T-helper 22 cell (primary cell): ENCODE results near the gene PPP2R5C.

Experiments used
- DNase-seq: peaks from one replicate; pipeline ENCODE4 v3.0.0-alpha.2; 2020; ENCODE audit warnings: low read depth

The PPP2R5C gene

DNA sequence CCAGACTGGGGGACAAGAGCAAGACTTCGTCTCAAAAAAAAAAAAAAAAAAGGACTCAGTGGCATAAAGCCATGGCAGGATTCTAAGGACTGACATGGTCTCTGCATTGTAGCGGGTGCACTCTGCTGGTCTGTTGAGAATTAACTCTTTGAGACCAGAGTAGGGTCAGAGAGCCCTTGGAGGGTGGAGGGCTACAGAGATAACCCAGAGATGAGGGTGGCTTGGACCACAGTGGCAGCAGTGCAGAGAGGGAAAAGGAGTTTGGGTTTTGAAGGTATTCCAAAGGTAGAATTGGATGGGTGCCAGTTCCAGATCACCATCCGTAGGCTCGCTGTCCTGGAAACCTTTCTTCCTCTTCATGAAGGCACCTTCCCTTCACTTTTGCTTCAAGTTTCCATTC is 188.6 kb downstream of the PPP2R5C start:
- no peak for DNase-seq

DNA sequence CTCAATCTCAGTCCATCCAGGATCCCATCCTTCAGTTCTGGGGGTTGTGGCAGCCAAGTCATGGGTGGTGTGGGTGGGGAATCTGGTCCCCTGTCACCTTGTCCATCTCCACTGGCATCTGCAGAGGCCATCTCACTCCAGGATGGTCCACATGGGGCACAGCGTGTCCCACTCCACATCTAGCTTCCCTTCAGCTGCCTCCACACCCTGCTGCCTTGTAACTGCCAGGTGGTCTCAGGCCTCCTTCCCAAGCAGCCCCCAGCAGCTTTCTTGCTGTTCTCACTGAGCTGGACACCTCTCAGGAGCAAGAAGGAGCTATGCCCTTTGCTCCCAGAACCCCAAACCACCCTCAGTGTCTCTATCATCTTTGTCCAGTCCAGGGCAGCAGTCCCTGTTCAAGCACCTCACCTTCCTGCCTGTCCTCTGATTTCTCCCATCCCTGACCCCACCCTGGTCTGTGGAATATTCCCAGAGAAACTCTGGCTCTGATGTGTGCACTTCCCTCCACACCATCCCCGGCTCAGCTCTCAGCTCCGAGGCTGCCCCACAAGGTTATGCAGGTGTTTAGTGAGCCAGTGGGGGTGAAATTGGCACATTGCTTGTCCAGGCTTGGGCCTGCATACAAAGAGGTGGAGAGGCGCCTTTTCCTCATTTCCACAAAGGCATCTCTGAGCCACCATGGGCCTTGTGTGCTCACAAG is 189.2 kb downstream of the PPP2R5C start:
- no peak for DNase-seq

DNA sequence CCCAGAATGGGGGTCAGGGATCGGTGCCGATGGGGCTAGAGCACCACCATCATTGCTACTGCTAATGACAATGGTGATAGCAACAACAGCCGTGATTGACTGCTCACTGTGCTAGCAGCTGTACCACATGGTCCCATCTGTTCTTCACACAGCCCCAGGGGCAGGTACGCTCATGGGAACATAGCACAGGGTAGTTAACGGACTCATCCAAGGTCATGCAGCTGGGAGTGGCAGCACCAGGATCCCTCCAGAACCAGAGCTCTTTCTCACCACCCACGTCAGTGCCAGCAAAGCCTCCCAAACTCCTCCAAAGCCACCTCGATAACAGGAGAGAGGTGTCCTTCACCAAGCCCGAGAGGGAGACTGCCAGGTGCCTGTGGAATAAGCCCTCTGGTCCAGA is 191.6 kb downstream of the PPP2R5C start:
- no peak for DNase-seq

DNA sequence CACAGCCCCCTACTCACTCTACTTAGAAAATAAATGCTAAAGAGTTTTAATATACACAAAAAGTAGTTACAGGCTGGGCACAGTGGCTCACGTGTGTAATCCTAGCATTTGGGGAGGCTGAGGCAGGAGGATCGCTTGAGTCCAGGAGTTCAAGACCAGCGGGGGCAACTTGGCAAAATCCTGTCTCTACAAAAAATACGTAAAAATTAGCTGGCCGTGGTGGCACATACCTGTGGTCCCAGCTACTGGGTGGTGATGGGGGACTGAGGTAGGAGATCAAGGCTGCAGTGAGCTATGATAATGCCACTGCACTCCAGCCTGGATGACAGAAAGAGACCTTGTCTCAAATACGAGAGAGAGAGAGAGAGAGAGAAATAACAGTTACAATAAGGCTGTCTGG is 193.0 kb downstream of the PPP2R5C start:
- DNase-seq: no peak

GRCh38 chr14:101955695-101956161 is 194.2 kb downstream of the PPP2R5C start:
- no peak for DNase-seq

- DNase-seq: no peak
These were observed 194.8 kb downstream of the PPP2R5C start for GRCh38 chr14:101956179-101956885.

- DNase-seq: no peak
These were observed 196.1 kb downstream of the PPP2R5C start for GRCh38 chr14:101957406-101958234.

- DNase-seq: no peak
These were observed 197.1 kb downstream of the PPP2R5C start for GRCh38 chr14:101958418-101959180.

GRCh38 chr14:101959277-101959676 is 197.8 kb downstream of the PPP2R5C start:
- no peak for DNase-seq

DNA sequence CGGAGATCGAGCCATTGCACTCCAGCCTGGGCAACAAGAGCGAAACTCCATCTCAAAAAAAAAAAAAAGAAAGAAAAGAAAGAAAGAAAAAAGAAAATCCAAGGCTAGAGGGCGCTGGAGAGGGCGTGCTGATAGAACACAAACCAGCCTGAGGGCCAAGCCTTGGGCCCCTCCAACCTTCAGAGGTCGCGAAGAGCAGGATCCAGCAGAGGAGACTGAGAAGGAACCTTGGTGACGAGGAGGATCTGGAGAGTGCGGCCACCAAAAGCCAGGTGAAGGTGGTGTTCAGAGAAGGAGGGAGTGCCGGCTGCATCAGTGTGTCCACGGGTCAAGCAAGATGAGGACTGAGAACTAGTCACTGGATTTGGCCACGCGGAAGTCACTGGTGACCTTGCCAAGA is 198.7 kb downstream of the PPP2R5C start:
- DNase-seq: no peak

DNA sequence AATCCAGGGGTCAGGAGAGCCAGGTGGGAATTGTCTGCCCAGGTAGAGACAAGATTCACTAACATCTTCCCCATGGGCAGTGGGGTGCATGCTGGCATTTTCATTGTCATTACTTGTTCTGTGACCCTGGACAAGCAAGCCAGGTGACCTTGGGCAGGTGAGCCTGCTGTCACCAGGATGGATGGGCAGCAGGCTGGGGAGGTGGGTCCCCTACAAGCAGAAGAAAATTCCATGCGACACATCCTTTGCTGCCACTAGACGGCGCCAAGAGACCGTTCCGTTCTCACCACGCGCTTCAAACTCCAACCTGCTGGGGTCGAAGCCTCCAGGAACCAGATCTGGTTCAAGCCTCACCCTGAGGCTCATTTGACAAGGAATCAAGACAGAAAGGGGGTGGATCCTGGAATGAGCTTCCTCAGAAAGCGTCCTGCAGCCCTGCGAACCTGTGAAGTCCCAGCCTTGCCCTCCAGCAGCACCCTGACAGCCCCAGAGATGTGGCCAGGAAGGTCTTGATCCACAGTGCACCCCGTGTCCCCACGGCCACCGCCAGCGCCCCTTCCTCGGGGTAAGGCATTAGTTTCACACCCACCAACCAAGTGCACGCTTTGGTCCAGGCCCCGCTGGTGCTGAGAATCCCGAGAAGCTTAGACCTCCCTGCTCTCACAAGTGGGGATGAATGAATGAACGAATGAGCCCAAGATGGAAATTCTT is 199.7 kb downstream of the PPP2R5C start:
- peak; percentile 36 for DNase-seq

- no peak for DNase-seq
These were observed 200.4 kb downstream of the PPP2R5C start for GRCh38 chr14:101961746-101962502.

DNA sequence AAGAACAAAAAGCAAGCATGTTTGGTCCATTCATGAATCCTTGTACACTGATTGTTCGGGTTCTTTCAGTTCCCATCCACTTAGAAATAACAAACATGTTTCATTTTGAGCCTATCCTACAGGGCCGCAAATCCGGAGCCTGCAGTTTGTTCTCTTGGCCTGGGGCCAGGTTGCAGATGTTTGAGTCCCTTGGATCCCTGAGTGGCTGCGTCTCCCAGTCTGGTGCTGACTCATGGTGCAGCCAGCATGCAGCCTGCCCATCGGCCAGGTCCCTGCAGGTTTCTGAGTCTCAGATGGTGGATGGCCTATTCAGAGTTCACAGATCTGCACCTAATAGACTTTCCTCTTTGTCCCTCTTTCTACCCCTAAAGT is 201.0 kb downstream of the PPP2R5C start:
- no peak for DNase-seq

GRCh38 chr14:101963052-101963451 is 201.5 kb downstream of the PPP2R5C start:
- no peak for DNase-seq

- DNase-seq: no peak
These were observed 202.3 kb downstream of the PPP2R5C start for GRCh38 chr14:101963656-101964296.

DNA sequence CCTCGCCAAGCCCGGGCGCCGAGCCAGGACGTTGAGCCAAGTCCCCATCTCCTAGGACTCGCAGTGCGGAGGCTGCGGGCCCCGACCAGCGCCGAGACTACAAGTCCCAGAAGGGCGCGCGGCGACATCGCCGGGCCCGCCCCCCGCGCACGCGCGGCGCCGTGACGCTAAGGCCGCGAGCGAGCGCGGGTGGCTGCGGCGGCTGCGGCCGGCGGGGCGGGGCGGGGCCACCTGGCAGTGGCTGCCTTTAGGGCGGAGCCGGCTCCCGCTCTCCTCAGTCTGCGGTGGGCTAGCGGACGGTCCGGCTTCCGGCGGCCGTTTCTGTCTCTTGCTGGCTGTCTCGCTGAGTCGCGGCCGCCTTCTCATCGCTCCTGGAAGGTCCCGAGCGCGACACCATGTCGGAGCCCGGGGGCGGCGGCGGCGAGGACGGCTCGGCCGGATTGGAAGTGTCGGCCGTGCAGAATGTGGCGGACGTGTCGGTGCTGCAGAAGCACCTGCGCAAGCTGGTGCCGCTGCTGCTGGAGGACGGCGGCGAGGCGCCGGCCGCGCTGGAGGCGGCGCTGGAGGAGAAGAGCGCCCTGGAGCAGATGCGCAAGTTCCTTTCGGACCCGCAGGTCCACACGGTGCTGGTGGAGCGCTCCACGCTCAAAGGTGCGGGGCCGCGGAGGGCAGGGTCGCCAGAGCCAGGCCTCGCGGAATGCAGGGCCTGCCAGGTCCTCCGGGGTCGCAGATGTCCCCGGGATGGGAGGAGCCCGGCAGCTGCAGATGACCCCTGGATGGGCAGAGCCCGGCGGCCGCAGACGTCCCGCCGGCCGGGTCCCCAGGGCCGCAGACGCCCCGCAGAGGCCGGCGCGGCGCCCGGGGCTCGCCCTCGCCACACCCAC is 203.0 kb downstream of the PPP2R5C start, which contains the start of gene DYNC1H1:
Gene DYNC1H1, plus strand, starts transcription at position 277 of the 884 bp plus-strand sequence. Its CDS starts 119 bp downstream, at position 396.
- DNase-seq: peak; percentile 81

GRCh38 chr14:101965181-101965544 is 203.7 kb downstream of the PPP2R5C start:
- DNase-seq: peak; percentile 38

GRCh38 chr14:101965770-101966722 is 204.5 kb downstream of the PPP2R5C start:
- DNase-seq: no peak
